Heart left ventricle (tissue), 13 donors: ENCODE measurements around the gene DOK3.

Experiments used
- POLR2A ChIP-seq, 2 donors: fragments of 450-650 bp; IDR thresholded peaks; one replicate each; pipeline ENCODE4 v1.6.1; 2017; ENCODE audit warnings: antibody characterized with exemption in 2 of 2, mild to moderate bottlenecking in 2 of 2, moderate library complexity in 2 of 2
- TF ChIP-seq, protein P1 (sequence below), 12 donors: fragments of 200-600 bp; sonication (generic) in 4 of 12; IDR thresholded peaks; one replicate each; pipeline versions ENCODE4 v1.5.0 to v1.8.0; 2018 to 2022; ENCODE audit warnings: antibody characterized with exemption in 12 of 12, mild to moderate bottlenecking in 5 of 12
- donor health status: ischemic (EF 13 %, LVEDD 7.1; RV severe dilation, severe dysfunction).
- donor health status: DM: no; HTN: yes; CAD: no.
- donor health status: DM: no; HTN: no; CAD: no.
- donor health status: ischemic (EF 25% LVEDD 6.9; RV normal size, moderate dysfunction).
- donor health status: ischemic (EF 25% LVEDD 5.7; RV mildly dilated, moderate dysfunction).
- donor health status: ischemic (EF 35%, LVEDD 5.7; RV mildly dilated, moderate dysfunction).
- donor health status: nonischemic (EF 11% LVEDD 7.7; RV severe dilation, severe dysfunction).
- donor health status: DM: yes; HTN: yes; CAD: no.
- donor health status: PGD.
- donor health status: ischemic (EF 29% LVEDD 5.4; RV normal size, mild dysfunction).
- donor health status: nonischemic (EF 23%, LVEDD 6.1; RV moderate dilation, normal function).

DNA sequence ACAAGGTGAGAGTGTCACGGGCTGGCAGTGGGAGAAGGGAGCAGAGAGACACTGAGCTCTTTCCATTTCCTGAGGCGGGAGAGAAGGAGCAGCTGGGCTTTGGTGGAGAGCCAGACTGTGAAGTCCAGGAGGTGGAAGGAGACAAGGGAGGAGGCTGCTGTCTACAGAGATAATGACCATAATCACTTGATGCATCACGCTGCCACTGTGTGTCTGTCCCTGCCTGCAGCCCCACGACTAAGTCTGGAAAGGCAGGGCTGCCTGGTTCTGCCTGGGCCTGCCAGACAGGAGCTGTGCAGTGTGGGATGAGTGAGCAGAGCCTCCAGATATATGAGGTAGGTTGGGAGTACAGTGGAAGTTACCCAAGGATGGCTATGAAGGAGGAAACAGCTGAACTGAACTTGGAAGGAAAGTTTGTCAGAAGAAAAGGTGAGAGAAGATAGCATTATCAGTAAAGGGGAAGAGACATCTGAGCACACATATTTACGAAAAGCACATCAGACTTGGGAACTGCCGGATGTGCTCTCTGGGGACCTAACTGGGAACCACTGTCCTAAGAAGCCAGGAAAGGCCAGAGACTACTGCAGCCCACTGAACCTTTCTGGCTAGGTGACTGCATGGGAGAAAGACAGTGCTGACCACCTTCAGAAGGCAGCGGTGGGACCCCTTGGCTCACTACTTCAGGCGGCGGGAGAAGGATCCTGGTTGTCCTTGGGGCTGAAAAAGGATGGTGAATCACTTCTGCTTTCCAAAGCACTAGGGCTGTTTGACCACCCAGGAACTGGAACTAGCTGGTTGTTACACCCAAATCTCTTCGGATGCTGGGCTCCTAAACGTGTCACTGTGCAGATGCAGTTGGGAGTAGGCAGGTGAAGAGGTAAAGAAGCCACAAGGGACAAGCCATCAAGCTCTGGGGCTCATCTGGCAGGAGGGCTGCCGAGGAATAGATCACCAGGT is 19.9 kb upstream of the DOK3 start:
- TF ChIP-seq, protein P1, sequence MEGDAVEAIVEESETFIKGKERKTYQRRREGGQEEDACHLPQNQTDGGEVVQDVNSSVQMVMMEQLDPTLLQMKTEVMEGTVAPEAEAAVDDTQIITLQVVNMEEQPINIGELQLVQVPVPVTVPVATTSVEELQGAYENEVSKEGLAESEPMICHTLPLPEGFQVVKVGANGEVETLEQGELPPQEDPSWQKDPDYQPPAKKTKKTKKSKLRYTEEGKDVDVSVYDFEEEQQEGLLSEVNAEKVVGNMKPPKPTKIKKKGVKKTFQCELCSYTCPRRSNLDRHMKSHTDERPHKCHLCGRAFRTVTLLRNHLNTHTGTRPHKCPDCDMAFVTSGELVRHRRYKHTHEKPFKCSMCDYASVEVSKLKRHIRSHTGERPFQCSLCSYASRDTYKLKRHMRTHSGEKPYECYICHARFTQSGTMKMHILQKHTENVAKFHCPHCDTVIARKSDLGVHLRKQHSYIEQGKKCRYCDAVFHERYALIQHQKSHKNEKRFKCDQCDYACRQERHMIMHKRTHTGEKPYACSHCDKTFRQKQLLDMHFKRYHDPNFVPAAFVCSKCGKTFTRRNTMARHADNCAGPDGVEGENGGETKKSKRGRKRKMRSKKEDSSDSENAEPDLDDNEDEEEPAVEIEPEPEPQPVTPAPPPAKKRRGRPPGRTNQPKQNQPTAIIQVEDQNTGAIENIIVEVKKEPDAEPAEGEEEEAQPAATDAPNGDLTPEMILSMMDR (IDR thresholded peaks at IDR 0.05) = no peak
- no peak for TF ChIP-seq POLR2A (IDR thresholded peaks at IDR 0.05)
